NCI-H128 (cell line): ENCODE data around the gene TAF6L.
"Not testable (repeated sequence)": the region's sequence is repeated elsewhere in the genome, so short reads cannot be mapped to it uniquely, and the experiment has no call there.

ENCODE experiments used
- DNase-seq: peaks from one replicate; lab custom pipeline; 2025; ENCODE audit not compliant: unreplicated experiment; lab: John Stamatoyannopoulos, UW

The TAF6L gene

GRCh38 chr11:62805076-62805892, 34.1 kb downstream of the TAF6L start, which contains the start of gene NXF1:
Gene NXF1, minus strand, starts transcription at chr11:62805440. Its CDS starts 84 bp downstream, at chr11:62805356.
- peak; percentile 94 for DNase-seq

- no peak for DNase-seq
Observed at GRCh38 chr11:62805961-62806441, 34.8 kb downstream of the TAF6L start.

GRCh38 chr11:62806611-62807121, 35.5 kb downstream of the TAF6L start:
- no peak for DNase-seq

GRCh38 chr11:62810748-62811147, 39.6 kb downstream of the TAF6L start:
- DNase-seq, result no peak

GRCh38 chr11:62811659-62812058, 40.5 kb downstream of the TAF6L start:
- DNase-seq, result no peak

- no peak for DNase-seq
Observed at GRCh38 chr11:62816557-62816956, 45.4 kb downstream of the TAF6L start.

- DNase-seq, result no peak
Observed at GRCh38 chr11:62817129-62817528, 45.9 kb downstream of the TAF6L start.

GRCh38 chr11:62823677-62824076, 52.5 kb downstream of the TAF6L start:
- DNase-seq, result no peak

GRCh38 chr11:62828130-62828529, 56.9 kb downstream of the TAF6L start:
- DNase-seq, result not testable (repeated sequence)

- peak; percentile 65 for DNase-seq
Observed at GRCh38 chr11:62830904-62831519, 59.8 kb downstream of the TAF6L start.

- peak; percentile 97 for DNase-seq
Observed at GRCh38 chr11:62831520-62832335, 60.5 kb downstream of the TAF6L start, which contains the start of gene STX5. Gene STX5, minus strand, starts transcription at chr11:62832051. Its CDS starts 808 bp downstream, at chr11:62831243.

GRCh38 chr11:62832336-62833234, 61.4 kb downstream of the TAF6L start, which contains the start of gene TEX54:
Gene TEX54, minus strand, starts transcription at chr11:62832841.
- DNase-seq, result no peak

GRCh38 chr11:62835336-62835735, 64.1 kb downstream of the TAF6L start:
- no peak for DNase-seq
